DOHH2 (cell line): ENCODE results near the gene SYNGR2.
A peak's percentile ranks its signal among the peaks of the same experiment; 100 is the strongest.

Source experiments
- H3F3A ChIP-seq: fragments of 200-600 bp; sonication (generic), shearing (Covaris generic); 2 replicates; pipeline ENCODE4 v1.6.0; 2016; ENCODE audit warnings: antibody characterized with exemption, mild to moderate bottlenecking; ENCODE audit not compliant: control insufficient read depth, insufficient read depth
- H3K27ac ChIP-seq: fragments of 200-600 bp; sonication (generic); 2 replicates; pipeline ENCODE4 v1.5.1; 2014; ENCODE audit warnings: low read depth, mild to moderate bottlenecking, low read length, moderate library complexity
- H3K27me3 ChIP-seq: fragments of 200-600 bp; sonication (generic); 2 replicates; pipeline ENCODE4 v1.6.1; 2014; ENCODE audit warnings: mild to moderate bottlenecking, low read length, mixed read lengths; ENCODE audit not compliant: control insufficient read depth
- H3K36me3 ChIP-seq: fragments of 200-600 bp; sonication (generic); 2 replicates; pipeline ENCODE4 v1.6.1; 2014; ENCODE audit warnings: mild to moderate bottlenecking, low read length, moderate library complexity, mixed read lengths; ENCODE audit not compliant: control insufficient read depth
- H3K4me1 ChIP-seq: fragments of 200-600 bp; sonication (generic); 2 replicates; pipeline ENCODE4 v1.6.1; 2014; ENCODE audit warnings: mild to moderate bottlenecking, low read length, mixed read lengths; ENCODE audit not compliant: control insufficient read depth
- H3K4me2 ChIP-seq: fragments of 200-600 bp; sonication (generic); 2 replicates; pipeline ENCODE4 v1.6.0; 2014; ENCODE audit warnings: mild to moderate bottlenecking, low read length, moderate library complexity
- H3K4me3 ChIP-seq: fragments of 200-600 bp; sonication (generic); 2 replicates; pipeline ENCODE4 v1.5.1; 2014; ENCODE audit warnings: mild to moderate bottlenecking, low read length, mixed read lengths
- H3K79me2 ChIP-seq: fragments of 200-600 bp; sonication (generic); 2 replicates; pipeline ENCODE4 v1.6.1; 2014; ENCODE audit warnings: mild to moderate bottlenecking, low read length, mixed read lengths; ENCODE audit not compliant: control insufficient read depth
- H3K9me2 ChIP-seq: fragments of 200-600 bp; sonication (generic); replicated peaks from 2 replicates; pipeline ENCODE4 v1.6.1; 2014; ENCODE audit warnings: mild to moderate bottlenecking, low read length, mixed read lengths; ENCODE audit not compliant: control insufficient read depth
- H3K9me3 ChIP-seq: fragments of 200-600 bp; sonication (generic); 2 replicates; pipeline ENCODE4 v1.6.1; 2014; ENCODE audit warnings: antibody characterized with exemption, low read length, mixed read lengths; ENCODE audit not compliant: control insufficient read depth, insufficient read depth
- H4K20me1 ChIP-seq: fragments of 200-600 bp; sonication (generic); 2 replicates; pipeline ENCODE4 v1.6.0; 2014; ENCODE audit warnings: low read depth, mild to moderate bottlenecking, antibody characterized with exemption, low read length, moderate library complexity; ENCODE audit not compliant: control insufficient read depth, insufficient read depth
- CTCF ChIP-seq: fragments of 200-600 bp; sonication (generic); IDR thresholded peaks from one replicate; pipeline ENCODE4 v1.5.1; 2014; ENCODE audit warnings: antibody characterized with exemption, mild to moderate bottlenecking, low read depth, low read length; ENCODE audit not compliant: poor library complexity, severe bottlenecking
- EZH2phosphoT487 ChIP-seq: fragments of 200-600 bp; sonication (generic); IDR thresholded peaks from 2 replicates; pipeline ENCODE4 v1.6.1; 2017; ENCODE audit warnings: borderline replicate concordance, mild to moderate bottlenecking, antibody characterized with exemption, low read length, moderate library complexity, mixed read lengths

SYNGR2 gene

GRCh38 chr17:78144147-78144719, 24.1 kb upstream of the SYNGR2 start:
- H3K27me3 ChIP-seq = no peaks in the 10 kb centered on the region
- H4K20me1 ChIP-seq = no peaks in the 10 kb centered on the region
- H3K9me3 ChIP-seq = no peaks in the 10 kb centered on the region
- 0 out of 2 replicates have a peak overlapping the region, but pooled peaks have one; percentile 14 for H3K27ac ChIP-seq
- no peak overlapping the region for H3K4me2 ChIP-seq
- peaks cover 14% of the 10 kb centered on the region for H3F3A ChIP-seq
- no peaks in the 10 kb centered on the region for H3K79me2 ChIP-seq
- TF ChIP-seq EZH2phosphoT487 (no peak), CTCF (no peak)
- H3K9me2 ChIP-seq = no peaks in the 10 kb centered on the region
- H3K4me3 ChIP-seq = no peak overlapping the region
- peaks cover 19% of the 10 kb centered on the region for H3K36me3 ChIP-seq
- peaks cover 57% of the 10 kb centered on the region for H3K4me1 ChIP-seq

- Histone ChIP-seq H3K27ac (0 out of 2 replicates have a peak overlapping the region, but pooled peaks have one; percentile 14), H3K4me1 (peaks cover 56% of the 10 kb centered on the region), H3K9me2 (no peaks in the 10 kb centered on the region), H4K20me1 (no peaks in the 10 kb centered on the region), H3K9me3 (no peaks in the 10 kb centered on the region), H3K36me3 (peaks cover 19% of the 10 kb centered on the region), H3K4me3 (no peak overlapping the region), H3K79me2 (no peaks in the 10 kb centered on the region), H3K4me2 (no peak overlapping the region), H3K27me3 (no peaks in the 10 kb centered on the region), H3F3A (peaks cover 10% of the 10 kb centered on the region)
- TF ChIP-seq EZH2phosphoT487 (no peak), CTCF (no peak)
These were observed 23.4 kb upstream of the SYNGR2 start for GRCh38 chr17:78144736-78145641.

- H3K79me2 ChIP-seq = no peaks in the 10 kb centered on the region
- H3K4me1 ChIP-seq = peaks cover 62% of the 10 kb centered on the region
- H3F3A ChIP-seq = peaks cover 12% of the 10 kb centered on the region
- no peak overlapping the region for H3K4me3 ChIP-seq
- TF ChIP-seq EZH2phosphoT487 (no peak), CTCF (no peak)
- H3K27ac ChIP-seq = no peak overlapping the region
- peaks cover 12% of the 10 kb centered on the region for H3K36me3 ChIP-seq
- peak overlapping the region; percentile 66; the same call in 1 of the 2 replicates for H3K4me2 ChIP-seq
- no peaks in the 10 kb centered on the region for H3K27me3 ChIP-seq
- no peaks in the 10 kb centered on the region for H3K9me2 ChIP-seq
- H3K9me3 ChIP-seq = no peaks in the 10 kb centered on the region
- no peaks in the 10 kb centered on the region for H4K20me1 ChIP-seq
These were observed 21.9 kb upstream of the SYNGR2 start for GRCh38 chr17:78146471-78146869.
